Hepatocyte (in vitro differentiated cells): ENCODE data around the gene ATXN1. TPM values are rescaled to one million over a fixed set of nuclear protein-coding genes. Genes with fewer than 3 reads are reported as not detected.

ENCODE experiments used
- DNase-seq: peaks from one replicate; pipeline ENCODE4 v3.0.0-alpha.2; 2016; ENCODE audit warnings: low spot score
- H2AFZ ChIP-seq: fragments of 200-600 bp; sonication (generic); 2 replicates; pipeline ENCODE4 v1.6.0; 2016; ENCODE audit warnings: antibody characterized with exemption, mild to moderate bottlenecking
- H3K27ac ChIP-seq: fragments of 200-600 bp; sonication (generic); 2 replicates; pipeline ENCODE4 v1.5.1; 2016; ENCODE audit warnings: mild to moderate bottlenecking
- H3K27me3 ChIP-seq: fragments of 200-600 bp; sonication (generic); 2 replicates; pipeline ENCODE4 v1.6.1; 2016
- H3K36me3 ChIP-seq: fragments of 200-600 bp; sonication (generic); replicated peaks from 2 replicates; pipeline ENCODE4 v1.5.1; 2016; ENCODE audit warnings: low read depth; ENCODE audit not compliant: insufficient read depth
- H3K4me1 ChIP-seq: fragments of 200-600 bp; sonication (generic); 2 replicates; pipeline ENCODE4 v1.5.1; 2016; ENCODE audit warnings: mild to moderate bottlenecking, moderate library complexity; ENCODE audit not compliant: insufficient read depth
- H3K4me2 ChIP-seq: fragments of 200-600 bp; sonication (generic); 2 replicates; pipeline ENCODE4 v1.6.0; 2016
- H3K4me3 ChIP-seq: fragments of 200-600 bp; sonication (generic); 2 replicates; pipeline ENCODE4 v1.5.1; 2016; ENCODE audit warnings: mild to moderate bottlenecking
- H3K79me2 ChIP-seq: fragments of 200-600 bp; sonication (generic); 2 replicates; pipeline ENCODE4 v1.6.0; 2017; ENCODE audit warnings: mild to moderate bottlenecking
- H3K9me2 ChIP-seq: fragments of 200-600 bp; sonication (generic); replicated peaks from 2 replicates; pipeline ENCODE4 v1.6.0; 2017; ENCODE audit warnings: mild to moderate bottlenecking; ENCODE audit not compliant: insufficient read depth
- H3K9me3 ChIP-seq: fragments of 200-600 bp; sonication (generic); 2 replicates; pipeline ENCODE4 v1.5.1; 2016; ENCODE audit warnings: low read depth, mild to moderate bottlenecking
- H4K20me1 ChIP-seq: fragments of 200-600 bp; sonication (generic); 2 replicates; pipeline ENCODE4 v1.6.0; 2016; ENCODE audit warnings: mild to moderate bottlenecking; ENCODE audit not compliant: insufficient read depth, poor library complexity, severe bottlenecking
- CTCF ChIP-seq: fragments of 200-600 bp; sonication (generic); IDR thresholded peaks from 2 replicates; pipeline ENCODE4 v1.5.1; 2016; ENCODE audit warnings: antibody characterized with exemption, mild to moderate bottlenecking; ENCODE audit not compliant: poor library complexity
- EZH2 ChIP-seq: fragments of 200-600 bp; sonication (generic); IDR thresholded peaks from 2 replicates; pipeline ENCODE4 v1.6.1; 2016; ENCODE audit warnings: antibody characterized with exemption, mild to moderate bottlenecking, borderline replicate concordance
- EZH2phosphoT487 ChIP-seq: fragments of 200-600 bp; sonication (generic); IDR thresholded peaks from one replicate; pipeline ENCODE4 v1.6.1; 2018; ENCODE audit warnings: antibody characterized with exemption, mild to moderate bottlenecking, low read depth, moderate library complexity; ENCODE audit not compliant: unreplicated experiment, severe bottlenecking
- WGBS: methylation state at CpG from one replicate; pipeline ENCODE4 v1.1.6; 2016; ENCODE audit warnings: low lambda C conversion rate; ENCODE audit errors: missing lambda C conversion rate; 5-methylcytosine and 5-hydroxymethylcytosine counted together
- polyA plus RNA-seq: library from polyadenylated mRNA; unstranded; fragments of >200 nt; fragmentation: Nextera tagmentation; extraction: Ambion mirVana; gene quantifications from 2 replicates; pipeline ENCODE4 v1.2.1, GENCODE V29; 2016
- total RNA-seq: library from RNA; depleted of rRNA; stranded (reverse); fragments of >200 nt; gene quantifications from 2 replicates; pipeline ENCODE4 v1.2.3, GENCODE V29; 2014

Gene ATXN1
- total and polyA plus RNA-seq, 2 experiments from 2014 or later = 14.7 to 32.6 TPM

DNA sequence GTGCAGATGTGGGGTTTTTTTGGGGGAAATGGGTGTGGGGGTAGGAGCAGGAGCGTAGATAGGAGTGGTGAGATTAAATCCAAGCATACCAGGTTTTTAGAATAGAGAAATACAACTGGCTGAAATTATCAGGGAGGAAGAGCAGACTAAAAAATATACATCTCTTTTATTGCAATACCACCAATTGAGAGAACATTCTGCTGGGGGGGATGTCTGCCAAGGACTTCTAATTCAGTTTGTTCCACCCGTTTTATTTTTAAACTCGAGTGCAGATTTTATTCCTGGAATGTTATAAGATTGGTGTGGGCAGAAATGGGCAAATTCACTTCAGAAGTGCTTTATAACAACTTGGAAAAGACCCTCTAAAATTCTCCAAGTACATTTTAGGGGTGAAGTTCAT is 330.2 kb downstream of the ATXN1 start:
- Histone ChIP-seq H2AFZ (no peak overlapping the region), H3K9me3 (no peaks in the 10 kb centered on the region), H3K9me2 (no peaks in the 10 kb centered on the region), H3K27ac (peak overlapping the region; percentile 63), H3K4me2 (peak overlapping the region; percentile 57), H3K4me1 (peaks cover 38% of the 10 kb centered on the region), H3K36me3 (no peaks in the 10 kb centered on the region), H3K27me3 (no peaks in the 10 kb centered on the region), H4K20me1 (no peaks in the 10 kb centered on the region), H3K79me2 (no peaks in the 10 kb centered on the region), H3K4me3 (no peak overlapping the region)
- TF ChIP-seq EZH2phosphoT487 (no peak), EZH2 (no peak)
- DNase-seq = no peak
- 38% methylated on average over 3 of the region's 3 CpGs for WGBS

GRCh38 chr6:16430391-16431089 is 330.7 kb downstream of the ATXN1 start:
- Histone ChIP-seq H3K27me3 (no peaks in the 10 kb centered on the region), H2AFZ (no peak overlapping the region), H3K27ac (peak overlapping the region; percentile 63), H4K20me1 (no peaks in the 10 kb centered on the region), H3K4me1 (peaks cover 38% of the 10 kb centered on the region), H3K4me2 (peak overlapping the region; percentile 57), H3K9me2 (no peaks in the 10 kb centered on the region), H3K4me3 (no peak overlapping the region), H3K9me3 (no peaks in the 10 kb centered on the region), H3K79me2 (no peaks in the 10 kb centered on the region), H3K36me3 (no peaks in the 10 kb centered on the region)
- TF ChIP-seq EZH2phosphoT487 (no peak), CTCF (no peak), EZH2 (no peak)
- peak; percentile 39 for DNase-seq
- 33% methylated on average over 9 of the region's 9 CpGs for WGBS

GRCh38 chr6:16429669-16430068 is 331.6 kb downstream of the ATXN1 start:
- Histone ChIP-seq H3K9me3 (no peaks in the 10 kb centered on the region), H2AFZ (no peak overlapping the region), H3K4me1 (peaks cover 38% of the 10 kb centered on the region), H3K4me2 (no peak overlapping the region), H3K9me2 (no peaks in the 10 kb centered on the region), H4K20me1 (no peaks in the 10 kb centered on the region), H3K27ac (peak overlapping the region; percentile 11), H3K79me2 (no peaks in the 10 kb centered on the region), H3K27me3 (no peaks in the 10 kb centered on the region), H3K36me3 (no peaks in the 10 kb centered on the region), H3K4me3 (no peak overlapping the region)
- TF ChIP-seq CTCF (no peak), EZH2phosphoT487 (no peak), EZH2 (no peak)
- no peak for DNase-seq
- WGBS = 85% methylated on average over 10 of the region's 10 CpGs

GRCh38 chr6:16427124-16427523 is 334.1 kb downstream of the ATXN1 start:
- Histone ChIP-seq H3K79me2 (no peaks in the 10 kb centered on the region), H3K36me3 (no peaks in the 10 kb centered on the region), H2AFZ (no peak overlapping the region), H3K27ac (peak overlapping the region; percentile 74), H3K9me2 (no peaks in the 10 kb centered on the region), H3K4me2 (peak overlapping the region; percentile 19), H3K9me3 (no peaks in the 10 kb centered on the region), H3K4me1 (peaks cover 18% of the 10 kb centered on the region), H3K27me3 (no peaks in the 10 kb centered on the region), H4K20me1 (no peaks in the 10 kb centered on the region), H3K4me3 (no peak overlapping the region)
- WGBS = 62% methylated on average over 6 of the region's 6 CpGs
- TF ChIP-seq EZH2 = no peak
- TF ChIP-seq CTCF = no peak
- no peak for TF ChIP-seq EZH2phosphoT487
- no peak for DNase-seq
